HepG2 (cell line): ENCODE data around the gene KRTDAP. TPM values are rescaled to one million over a fixed set of nuclear protein-coding genes. Genes with fewer than 3 reads are reported as not detected.
A peak's percentile ranks its signal among the peaks of the same experiment; 100 is the strongest.

Source experiments
- AGO1 ChIP-seq: fragments of 200-400 bp; formaldehyde crosslinking; IDR thresholded peaks from 2 replicates; pipeline ENCODE4 v1.6.1; 2017; ENCODE audit warnings: mild to moderate bottlenecking, low read depth, low read length, moderate library complexity; ENCODE audit not compliant: poor library complexity, severe bottlenecking
- CEBPB ChIP-seq: IDR thresholded peaks from 2 replicates; pipeline ENCODE4 v1.6.1; 2011; ENCODE audit warnings: low read depth, low read length, improper control_type of control experiment, borderline replicate concordance
- KLF9 ChIP-seq: IDR thresholded peaks from 2 replicates; pipeline ENCODE4 v1.6.1; 2016; ENCODE audit warnings: low read depth
- MED1 ChIP-seq: sonication (generic); formaldehyde crosslinking; IDR thresholded peaks from 2 replicates; pipeline ENCODE4 v1.4.0; 2020; ENCODE audit warnings: missing genetic modification reagents
- PHB2 ChIP-seq: fragments of 450-650 bp; IDR thresholded peaks from 2 replicates; pipeline ENCODE4 v1.6.1; 2018; ENCODE audit not compliant: partially characterized antibody
- POLR2A ChIP-seq, 2 experiments: IDR thresholded peaks; 2 replicates each; pipeline ENCODE4 v1.6.1; 2011; ENCODE audit warnings: low read depth in 2 of 2, low read length in 2 of 2, mild to moderate bottlenecking in 1 of 2, moderate library complexity in 1 of 2; ENCODE audit not compliant: insufficient read depth in 1 of 2
- SALL1 ChIP-seq: sonication (generic); formaldehyde crosslinking; IDR thresholded peaks from 2 replicates; pipeline ENCODE4 v1.8.0; 2022; ENCODE audit warnings: mild to moderate bottlenecking, missing genetic modification reagents
- SP2 ChIP-seq: sonication (generic); formaldehyde crosslinking; IDR thresholded peaks from 2 replicates; pipeline ENCODE4 v1.5.1; 2020; ENCODE audit warnings: mild to moderate bottlenecking, missing genetic modification reagents
- XRCC5 ChIP-seq: fragments of 200-400 bp; formaldehyde crosslinking; optimal IDR thresholded peaks from 2 replicates; pipeline ENCODE3; 2017; ENCODE audit warnings: mild to moderate bottlenecking, low read length
- ZBTB38 ChIP-seq: sonication (generic); formaldehyde crosslinking; IDR thresholded peaks from 2 replicates; pipeline ENCODE4 v1.5.1; 2020; ENCODE audit warnings: mild to moderate bottlenecking, missing genetic modification reagents
- ZMYM4 ChIP-seq: sonication (generic); formaldehyde crosslinking; IDR thresholded peaks from 2 replicates; pipeline ENCODE4 v1.8.1; 2023; ENCODE audit warnings: mild to moderate bottlenecking, missing genetic modification reagents
- ZNF224 ChIP-seq: sonication (generic); formaldehyde crosslinking; IDR thresholded peaks from 2 replicates; pipeline ENCODE4 v1.5.0; 2020; ENCODE audit warnings: mild to moderate bottlenecking, missing genetic modification reagents
- ZNF746 ChIP-seq: sonication (generic); formaldehyde crosslinking; IDR thresholded peaks from 2 replicates; pipeline ENCODE4 v1.8.0; 2022; ENCODE audit warnings: mild to moderate bottlenecking, missing genetic modification reagents
- ZNF891 ChIP-seq: sonication (generic); formaldehyde crosslinking; IDR thresholded peaks from 2 replicates; pipeline ENCODE4 v1.5.0; 2020; ENCODE audit warnings: mild to moderate bottlenecking, missing genetic modification reagents
- ZSCAN29 ChIP-seq: sonication (generic); formaldehyde crosslinking; conservative IDR thresholded peaks from 2 replicates; pipeline ENCODE4 v1.4.0; 2020; ENCODE audit warnings: mild to moderate bottlenecking, missing genetic modification reagents
- polyA plus RNA-seq, 8 experiments: library from polyadenylated mRNA; depleted of rRNA in 3 of 8; stranded (reverse) in 7 of 8; unstranded in 1 of 8; fragments of >200 nt; fragmentation: Illumina TruSeq in 4 of 8; extraction: Trizol in 4 of 8; gene quantifications; 2 replicates each; pipeline versions ENCODE4 v1.2.1 to v1.2.3, GENCODE V29; 2011 to 2016; ENCODE audit warnings: low read depth in 4 of 8, missing spikeins in 1 of 8, mixed read lengths in 1 of 8; ENCODE audit not compliant: insufficient read depth in 1 of 8
- total RNA-seq, 5 experiments: library from RNA; depleted of rRNA; stranded (reverse); fragments of >200 nt; fragmentation: Illumina TruSeq; extraction: Trizol; gene quantifications; 2 replicates each; pipeline ENCODE4 v1.2.3, GENCODE V29; 2016; ENCODE audit warnings: low read depth in 1 of 5
- TF ChIP-seq, protein P1 (sequence below): sonication (generic); formaldehyde crosslinking; IDR thresholded peaks from 2 replicates; pipeline ENCODE4 v1.5.1; 2020; ENCODE audit warnings: mild to moderate bottlenecking, missing genetic modification reagents, moderate library complexity
- TF ChIP-seq, protein P2 (sequence below): sonication (generic); formaldehyde crosslinking; IDR thresholded peaks from 2 replicates; pipeline ENCODE4 v1.4.0; 2020; ENCODE audit warnings: missing genetic modification reagents
- TF ChIP-seq, protein P3 (sequence below): sonication (generic); formaldehyde crosslinking; conservative IDR thresholded peaks from 2 replicates; pipeline ENCODE4 v1.8.1; 2023; ENCODE audit warnings: missing genetic modification reagents
- TF ChIP-seq, protein P4 (sequence below): sonication (generic); formaldehyde crosslinking; IDR thresholded peaks from 2 replicates; pipeline ENCODE4 v1.5.1; 2020; ENCODE audit warnings: mild to moderate bottlenecking, missing genetic modification reagents
- TF ChIP-seq, protein P5 (sequence below): sonication (generic); formaldehyde crosslinking; IDR thresholded peaks from 2 replicates; pipeline ENCODE4 v1.9.0; 2021; ENCODE audit warnings: missing genetic modification reagents, mild to moderate bottlenecking, borderline replicate concordance

KRTDAP gene
- total and polyA plus RNA-seq, 2 of the 13 experiments (the other 11 are each of a cell fraction or from before 2014, with no cell fraction given): 0.86 to 1.5 TPM

DNA sequence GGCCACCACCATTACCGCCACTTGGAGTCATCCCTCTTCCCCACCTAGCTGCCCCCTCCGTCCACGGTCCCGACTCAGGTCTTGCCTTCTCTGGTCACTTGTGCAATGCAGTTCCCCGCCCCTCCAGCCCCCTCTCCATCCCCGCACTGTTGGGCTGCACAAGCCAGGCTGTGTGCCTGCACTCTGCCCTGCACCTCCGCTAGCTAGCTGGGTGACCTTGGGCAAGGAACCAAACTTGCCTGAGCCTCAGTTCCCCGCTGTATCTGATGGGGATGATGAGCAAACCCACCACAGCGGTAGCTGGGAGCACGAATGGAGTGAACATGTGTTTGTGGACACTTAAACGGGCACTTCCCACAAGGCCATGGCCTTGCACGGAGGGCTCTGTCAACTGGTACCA lies 49.6 kb upstream of the KRTDAP start (continued):
- TF ChIP-seq, protein P1, sequence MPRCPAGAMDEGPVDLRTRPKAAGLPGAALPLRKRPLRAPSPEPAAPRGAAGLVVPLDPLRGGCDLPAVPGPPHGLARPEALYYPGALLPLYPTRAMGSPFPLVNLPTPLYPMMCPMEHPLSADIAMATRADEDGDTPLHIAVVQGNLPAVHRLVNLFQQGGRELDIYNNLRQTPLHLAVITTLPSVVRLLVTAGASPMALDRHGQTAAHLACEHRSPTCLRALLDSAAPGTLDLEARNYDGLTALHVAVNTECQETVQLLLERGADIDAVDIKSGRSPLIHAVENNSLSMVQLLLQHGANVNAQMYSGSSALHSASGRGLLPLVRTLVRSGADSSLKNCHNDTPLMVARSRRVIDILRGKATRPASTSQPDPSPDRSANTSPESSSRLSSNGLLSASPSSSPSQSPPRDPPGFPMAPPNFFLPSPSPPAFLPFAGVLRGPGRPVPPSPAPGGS (CRISPR knock-in tag): no peak
- no peak for TF ChIP-seq ZNF891 (CRISPR knock-in tag)
- TF ChIP-seq, protein P2, sequence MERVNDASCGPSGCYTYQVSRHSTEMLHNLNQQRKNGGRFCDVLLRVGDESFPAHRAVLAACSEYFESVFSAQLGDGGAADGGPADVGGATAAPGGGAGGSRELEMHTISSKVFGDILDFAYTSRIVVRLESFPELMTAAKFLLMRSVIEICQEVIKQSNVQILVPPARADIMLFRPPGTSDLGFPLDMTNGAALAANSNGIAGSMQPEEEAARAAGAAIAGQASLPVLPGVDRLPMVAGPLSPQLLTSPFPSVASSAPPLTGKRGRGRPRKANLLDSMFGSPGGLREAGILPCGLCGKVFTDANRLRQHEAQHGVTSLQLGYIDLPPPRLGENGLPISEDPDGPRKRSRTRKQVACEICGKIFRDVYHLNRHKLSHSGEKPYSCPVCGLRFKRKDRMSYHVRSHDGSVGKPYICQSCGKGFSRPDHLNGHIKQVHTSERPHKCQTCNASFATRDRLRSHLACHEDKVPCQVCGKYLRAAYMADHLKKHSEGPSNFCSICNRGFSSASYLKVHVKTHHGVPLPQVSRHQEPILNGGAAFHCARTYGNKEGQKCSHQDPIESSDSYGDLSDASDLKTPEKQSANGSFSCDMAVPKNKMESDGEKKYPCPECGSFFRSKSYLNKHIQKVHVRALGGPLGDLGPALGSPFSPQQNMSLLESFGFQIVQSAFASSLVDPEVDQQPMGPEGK (CRISPR knock-in tag): peak; percentile 37; the same call in 1 of the 2 replicates
- no peak for TF ChIP-seq KLF9 (CRISPR knock-in tag)
- no peak for TF ChIP-seq ZNF224 (CRISPR knock-in tag)
- TF ChIP-seq, protein P3, sequence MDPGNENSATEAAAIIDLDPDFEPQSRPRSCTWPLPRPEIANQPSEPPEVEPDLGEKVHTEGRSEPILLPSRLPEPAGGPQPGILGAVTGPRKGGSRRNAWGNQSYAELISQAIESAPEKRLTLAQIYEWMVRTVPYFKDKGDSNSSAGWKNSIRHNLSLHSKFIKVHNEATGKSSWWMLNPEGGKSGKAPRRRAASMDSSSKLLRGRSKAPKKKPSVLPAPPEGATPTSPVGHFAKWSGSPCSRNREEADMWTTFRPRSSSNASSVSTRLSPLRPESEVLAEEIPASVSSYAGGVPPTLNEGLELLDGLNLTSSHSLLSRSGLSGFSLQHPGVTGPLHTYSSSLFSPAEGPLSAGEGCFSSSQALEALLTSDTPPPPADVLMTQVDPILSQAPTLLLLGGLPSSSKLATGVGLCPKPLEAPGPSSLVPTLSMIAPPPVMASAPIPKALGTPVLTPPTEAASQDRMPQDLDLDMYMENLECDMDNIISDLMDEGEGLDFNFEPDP (CRISPR knock-in tag): no peak
- TF ChIP-seq MED1 (CRISPR knock-in tag): no peak
- TF ChIP-seq, protein P4, sequence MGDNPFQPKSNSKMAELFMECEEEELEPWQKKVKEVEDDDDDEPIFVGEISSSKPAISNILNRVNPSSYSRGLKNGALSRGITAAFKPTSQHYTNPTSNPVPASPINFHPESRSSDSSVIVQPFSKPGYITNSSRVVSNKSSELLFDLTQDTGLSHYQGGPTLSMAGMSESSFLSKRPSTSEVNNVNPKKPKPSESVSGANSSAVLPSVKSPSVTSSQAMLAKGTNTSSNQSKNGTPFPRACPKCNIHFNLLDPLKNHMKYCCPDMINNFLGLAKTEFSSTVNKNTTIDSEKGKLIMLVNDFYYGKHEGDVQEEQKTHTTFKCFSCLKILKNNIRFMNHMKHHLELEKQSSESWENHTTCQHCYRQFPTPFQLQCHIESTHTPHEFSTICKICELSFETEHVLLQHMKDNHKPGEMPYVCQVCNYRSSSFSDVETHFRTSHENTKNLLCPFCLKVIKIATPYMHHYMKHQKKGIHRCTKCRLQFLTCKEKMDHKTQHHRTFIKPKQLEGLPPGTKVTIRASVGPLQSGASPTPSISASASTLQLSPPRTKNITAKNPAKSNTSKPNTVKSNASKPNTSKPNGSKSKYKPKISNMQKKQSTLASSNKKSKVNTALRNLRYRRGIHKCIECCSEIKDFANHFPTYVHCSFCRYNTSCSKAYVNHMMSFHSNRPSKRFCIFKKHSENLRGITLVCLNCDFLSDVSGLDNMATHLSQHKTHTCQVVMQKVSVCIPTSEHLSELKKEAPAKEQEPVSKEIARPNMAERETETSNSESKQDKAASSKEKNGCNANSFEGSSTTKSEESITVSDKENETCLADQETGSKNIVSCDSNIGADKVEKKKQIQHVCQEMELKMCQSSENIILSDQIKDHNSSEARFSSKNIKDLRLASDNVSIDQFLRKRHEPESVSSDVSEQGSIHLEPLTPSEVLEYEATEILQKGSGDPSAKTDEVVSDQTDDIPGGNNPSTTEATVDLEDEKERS (CRISPR knock-in tag): peak; percentile 40; the same call in 1 of the 2 replicates
- 0 out of 2 replicates have a peak, but pooled peaks have one; percentile 13 for TF ChIP-seq ZNF746 (CRISPR knock-in tag)
- 0 out of 2 replicates have a peak, but pooled peaks have one; percentile 9 for TF ChIP-seq CEBPB
- no peak for TF ChIP-seq AGO1
- TF ChIP-seq ZBTB38 (CRISPR knock-in tag): peak; percentile 54; the same call in 1 of the 2 replicates
- TF ChIP-seq SALL1 (CRISPR knock-in tag): peak; percentile 15; the same call in 1 of the 2 replicates
- TF ChIP-seq ZSCAN29 (CRISPR knock-in tag): no peak
- no peak for TF ChIP-seq XRCC5
- TF ChIP-seq, protein P5, sequence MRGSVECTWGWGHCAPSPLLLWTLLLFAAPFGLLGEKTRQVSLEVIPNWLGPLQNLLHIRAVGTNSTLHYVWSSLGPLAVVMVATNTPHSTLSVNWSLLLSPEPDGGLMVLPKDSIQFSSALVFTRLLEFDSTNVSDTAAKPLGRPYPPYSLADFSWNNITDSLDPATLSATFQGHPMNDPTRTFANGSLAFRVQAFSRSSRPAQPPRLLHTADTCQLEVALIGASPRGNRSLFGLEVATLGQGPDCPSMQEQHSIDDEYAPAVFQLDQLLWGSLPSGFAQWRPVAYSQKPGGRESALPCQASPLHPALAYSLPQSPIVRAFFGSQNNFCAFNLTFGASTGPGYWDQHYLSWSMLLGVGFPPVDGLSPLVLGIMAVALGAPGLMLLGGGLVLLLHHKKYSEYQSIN (CRISPR knock-in tag): no peak
- 0 out of 2 replicates have a peak, but pooled peaks have one; percentile 24 for TF ChIP-seq ZMYM4 (CRISPR knock-in tag)
- TF ChIP-seq POLR2A (IDR thresholded peaks at IDR 0.05; ENCODE audit: insufficient read depth in 1 of 2, low read depth in 2 of 2, low read length in 2 of 2): no peak
- TF ChIP-seq SP2 (CRISPR knock-in tag): no peak
- no peak for TF ChIP-seq PHB2
